COLO668 (cell line): ENCODE results near the gene SEMA3F.

Source experiments
- DNase-seq: peaks from one replicate; lab custom pipeline; 2025; ENCODE audit not compliant: unreplicated experiment; lab: John Stamatoyannopoulos, UW

Gene SEMA3F

DNA sequence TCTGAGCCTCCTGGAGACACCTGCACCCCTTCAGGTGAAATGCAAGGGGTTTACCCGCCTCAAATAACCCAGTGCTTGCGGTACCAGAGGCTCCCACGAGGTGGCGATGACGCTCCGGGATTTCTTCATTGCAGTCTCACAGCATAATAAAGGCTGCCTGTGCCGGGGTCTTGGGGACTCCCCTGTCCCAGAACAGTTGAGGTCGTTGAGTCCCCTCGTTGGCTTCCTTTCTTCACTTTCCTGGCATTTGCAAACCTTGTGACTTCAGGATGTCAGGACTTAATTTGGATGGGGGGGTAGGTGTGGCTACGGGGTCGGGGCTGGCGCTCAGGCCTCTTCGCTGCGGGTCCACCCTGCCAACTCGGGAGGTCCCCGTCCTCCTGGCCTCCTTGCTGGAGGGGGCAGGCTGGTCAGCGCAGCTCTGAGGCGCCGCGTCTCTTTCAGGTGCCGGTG, 37.6 kb downstream of the SEMA3F start:
- DNase-seq, result peak; percentile 55

GRCh38 chr3:50193286-50193685, 38.2 kb downstream of the SEMA3F start:
- no peak for DNase-seq

DNA sequence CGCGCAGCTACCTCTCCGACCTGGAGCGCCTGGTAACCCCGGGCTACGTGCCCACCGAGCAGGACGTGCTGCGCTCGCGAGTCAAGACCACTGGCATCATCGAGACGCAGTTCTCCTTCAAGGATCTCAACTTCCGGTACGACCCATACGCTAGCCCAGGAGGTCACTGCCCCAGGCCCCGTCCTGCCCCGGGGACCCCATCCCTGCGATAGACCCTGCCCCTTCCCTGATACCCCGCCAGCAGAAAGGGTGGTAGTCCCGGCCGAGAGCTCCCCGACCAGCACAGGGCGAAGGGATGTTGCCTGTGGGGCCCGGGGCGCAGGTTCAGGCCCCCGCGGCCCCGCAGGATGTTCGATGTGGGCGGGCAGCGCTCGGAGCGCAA, 38.6 kb downstream of the SEMA3F start:
- DNase-seq, result no peak

DNA sequence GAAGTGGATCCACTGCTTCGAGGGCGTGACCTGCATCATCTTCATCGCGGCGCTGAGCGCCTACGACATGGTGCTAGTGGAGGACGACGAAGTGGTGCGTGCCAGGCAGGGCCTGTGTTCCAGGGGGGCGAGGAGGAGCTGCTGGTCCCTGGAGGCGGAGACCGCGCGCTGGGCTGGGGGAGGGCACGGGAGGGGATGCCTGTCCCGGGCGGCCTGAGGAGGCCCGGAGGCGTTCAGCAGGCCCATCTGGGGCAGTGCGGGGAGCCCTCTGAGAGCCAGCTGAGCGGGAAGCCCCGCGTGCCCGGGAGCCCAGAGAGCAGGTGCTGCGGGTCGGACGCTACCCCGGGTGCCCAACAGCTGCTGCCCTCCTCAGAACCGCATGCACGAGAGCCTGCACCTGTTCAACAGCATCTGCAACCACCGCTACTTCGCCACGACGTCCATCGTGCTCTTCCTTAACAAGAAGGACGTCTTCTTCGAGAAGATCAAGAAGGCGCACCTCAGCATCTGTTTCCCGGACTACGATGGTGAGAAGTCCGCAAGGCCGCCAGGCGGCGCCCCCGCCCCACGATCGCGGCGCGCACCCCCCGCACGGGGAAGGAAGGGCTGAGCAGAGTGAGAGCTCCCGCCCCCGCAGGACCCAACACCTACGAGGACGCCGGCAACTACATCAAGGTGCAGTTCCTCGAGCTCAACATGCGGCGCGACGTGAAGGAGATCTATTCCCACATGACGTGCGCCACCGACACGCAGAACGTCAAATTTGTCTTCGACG, 39.2 kb downstream of the SEMA3F start:
- peak; percentile 23 for DNase-seq

- DNase-seq, result peak; percentile 12
Measured at GRCh38 chr3:50194903-50195500, 39.9 kb downstream of the SEMA3F start.

DNA sequence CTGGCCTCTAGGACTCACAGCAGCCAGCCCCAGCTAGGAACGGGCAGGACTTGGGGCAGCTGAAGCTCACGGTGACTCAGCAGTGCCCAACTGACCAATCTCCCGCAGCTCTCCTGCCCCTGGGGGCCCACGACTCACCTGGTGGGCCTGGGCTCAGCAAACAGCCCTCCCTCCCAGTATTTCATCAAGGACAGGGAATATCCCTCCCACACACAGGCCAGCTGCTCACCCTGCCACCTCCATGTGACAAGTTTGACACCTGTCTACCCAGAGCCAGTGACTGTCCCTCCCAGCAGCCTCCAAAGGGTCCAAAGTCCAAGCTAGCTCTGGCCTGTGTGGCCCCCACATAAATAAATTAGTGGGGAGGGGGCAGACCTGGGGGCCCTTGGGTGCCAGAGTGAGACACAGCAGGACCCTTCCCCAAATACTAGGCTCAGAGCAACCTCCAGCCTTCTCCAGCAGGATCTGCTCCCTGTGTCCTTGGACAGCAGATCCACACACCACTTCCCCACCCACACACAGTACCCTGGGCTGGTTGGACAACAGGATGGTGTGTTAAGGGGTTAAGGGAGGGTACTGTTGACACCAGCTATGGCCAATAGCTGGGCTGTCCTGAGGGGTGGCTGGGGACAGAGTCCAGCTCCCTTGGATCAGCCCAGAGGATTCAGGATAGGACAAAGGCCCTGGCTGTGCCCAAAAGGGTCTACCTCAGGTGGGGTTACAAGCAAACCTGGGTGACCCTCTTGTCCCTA, 40.6 kb downstream of the SEMA3F start:
- DNase-seq, result peak; percentile 53

DNA sequence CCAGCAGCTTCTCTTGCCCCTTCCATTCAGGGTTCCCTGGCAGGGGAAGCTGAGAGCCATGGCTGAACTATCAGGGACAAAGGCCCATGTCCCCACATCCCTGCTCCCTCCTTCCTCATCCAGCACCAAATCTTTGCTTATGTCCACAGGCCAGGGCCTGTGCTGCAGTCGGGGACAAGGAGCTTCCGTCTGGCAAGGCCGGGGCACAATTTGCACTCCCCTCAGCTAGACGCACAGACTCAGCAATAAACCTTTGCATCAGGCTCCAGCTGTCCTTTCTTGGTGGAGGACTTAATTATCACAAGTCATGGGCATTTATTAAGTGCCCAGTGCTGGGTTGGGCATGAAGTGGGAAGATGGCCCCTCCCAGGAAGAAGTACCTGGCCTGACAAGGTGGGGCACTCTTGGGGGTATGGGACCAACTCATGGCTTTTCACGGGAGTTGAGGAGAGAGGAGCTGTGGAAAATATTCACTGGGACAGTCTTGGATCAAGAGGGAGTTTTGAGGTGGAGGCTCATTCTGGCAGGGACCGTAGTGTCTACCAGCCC, 41.2 kb downstream of the SEMA3F start:
- no peak for DNase-seq

- no peak for DNase-seq
Measured at GRCh38 chr3:50201573-50202315, 46.6 kb downstream of the SEMA3F start.

- no peak for DNase-seq
Measured at GRCh38 chr3:50202353-50203112, 47.4 kb downstream of the SEMA3F start.

DNA sequence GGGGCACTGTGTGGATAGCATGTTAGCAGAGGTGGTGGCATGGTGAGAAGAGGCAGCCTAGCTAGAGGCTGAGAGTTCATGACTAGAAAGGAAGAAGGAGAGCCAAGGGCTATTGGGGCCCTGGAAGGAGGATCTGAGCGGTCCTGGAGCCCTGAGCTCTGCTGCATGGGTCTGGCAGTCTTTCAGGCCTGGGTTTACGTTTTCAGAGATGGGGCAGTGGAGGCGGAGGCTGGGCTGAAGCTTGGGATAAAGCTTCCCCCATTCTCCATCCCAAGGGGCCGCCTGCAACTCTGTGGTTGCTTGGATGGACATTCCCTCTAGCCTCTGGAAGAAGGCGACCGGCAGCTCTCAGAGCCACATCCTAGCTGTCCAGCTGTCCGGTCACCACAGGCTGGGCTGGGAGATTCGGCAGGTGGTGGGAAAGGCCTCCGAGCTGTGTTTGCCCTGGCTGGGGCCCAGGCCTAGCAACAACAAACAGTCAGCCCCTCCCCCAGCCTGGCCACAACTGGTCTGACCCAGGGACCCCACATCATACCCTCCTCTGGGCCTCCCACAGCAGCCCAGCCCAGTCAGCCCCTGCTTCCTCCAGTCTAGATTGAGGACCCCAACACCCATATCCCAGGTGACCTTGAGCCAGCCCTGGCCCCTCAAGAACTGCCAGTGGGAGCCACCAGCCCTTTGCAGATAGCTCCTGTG, 48.1 kb downstream of the SEMA3F start:
- DNase-seq, result peak; percentile 27

- DNase-seq, result no peak
Measured at GRCh38 chr3:50203809-50204803, 49.0 kb downstream of the SEMA3F start.

DNA sequence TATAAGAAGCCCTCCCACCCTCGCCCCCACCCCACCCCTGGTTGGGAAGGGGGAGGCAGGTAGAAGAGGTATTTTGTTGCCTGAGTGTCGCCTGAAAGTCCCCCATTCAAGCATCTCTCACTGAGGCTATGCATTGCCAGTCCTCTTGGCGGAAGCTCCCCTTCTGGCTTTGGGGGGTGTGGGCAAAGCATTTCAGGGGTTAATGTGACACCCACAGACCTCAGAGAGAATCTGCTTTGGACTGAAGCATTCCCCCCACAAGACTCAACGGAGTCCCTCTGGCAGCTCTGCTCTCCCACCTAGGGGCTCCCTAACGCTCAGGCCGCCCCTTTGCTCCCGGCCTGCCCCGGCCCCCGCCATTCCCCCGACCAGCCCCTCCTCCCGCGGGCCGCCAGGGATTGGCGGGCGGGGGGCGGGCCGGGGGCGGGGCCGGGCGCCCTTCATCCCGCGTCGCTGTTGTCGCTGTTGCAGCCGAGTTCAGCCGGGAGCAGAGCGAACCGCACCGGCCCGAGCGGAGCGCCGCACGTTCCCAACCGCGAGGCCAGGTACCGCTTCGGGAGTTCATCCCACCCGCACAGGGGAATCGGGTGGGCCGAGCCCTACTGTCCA, 49.8 kb downstream of the SEMA3F start, which contains the start of gene SLC38A3:
Gene SLC38A3, plus strand, starts transcription at position 468 of the 609 bp plus-strand sequence. CDS start 8,929 bp downstream, outside the sequence.
- peak; percentile 37 for DNase-seq

- peak; percentile 46 for DNase-seq
Measured at GRCh38 chr3:50205413-50206276, 50.5 kb downstream of the SEMA3F start.

DNA sequence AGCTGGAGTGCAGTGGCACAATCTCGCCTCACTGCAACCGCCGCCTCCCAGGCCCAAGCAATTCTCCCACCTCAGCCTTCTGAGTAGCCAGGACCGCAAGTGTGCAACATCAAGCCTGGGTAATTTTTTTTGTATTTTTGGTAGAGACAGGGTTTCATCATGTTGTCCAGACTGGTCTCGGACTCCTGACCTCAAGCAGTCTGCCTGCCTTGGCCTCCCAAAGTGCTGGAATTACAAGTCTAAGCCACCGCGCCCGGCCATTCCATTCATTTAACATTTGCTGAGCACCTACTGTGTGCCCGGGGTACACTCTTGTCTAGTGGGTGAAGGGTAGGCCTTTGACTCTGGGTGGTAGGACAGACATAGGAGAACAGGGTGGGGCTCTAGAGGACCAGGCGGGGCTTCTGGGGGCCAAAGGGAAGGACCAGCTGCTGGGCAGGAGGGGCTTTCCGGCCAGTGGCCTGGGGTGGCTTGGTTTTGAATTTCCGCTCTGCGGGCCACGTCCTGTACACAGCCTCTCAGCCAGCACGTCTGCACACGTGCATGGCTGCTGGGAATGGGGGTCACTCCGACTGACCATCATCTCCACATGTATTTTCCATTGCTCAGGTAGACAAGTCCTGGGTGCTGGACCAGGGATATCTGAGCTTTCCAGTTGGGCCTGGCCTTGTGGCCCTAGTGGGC, 52.4 kb downstream of the SEMA3F start:
- DNase-seq, result no peak

DNA sequence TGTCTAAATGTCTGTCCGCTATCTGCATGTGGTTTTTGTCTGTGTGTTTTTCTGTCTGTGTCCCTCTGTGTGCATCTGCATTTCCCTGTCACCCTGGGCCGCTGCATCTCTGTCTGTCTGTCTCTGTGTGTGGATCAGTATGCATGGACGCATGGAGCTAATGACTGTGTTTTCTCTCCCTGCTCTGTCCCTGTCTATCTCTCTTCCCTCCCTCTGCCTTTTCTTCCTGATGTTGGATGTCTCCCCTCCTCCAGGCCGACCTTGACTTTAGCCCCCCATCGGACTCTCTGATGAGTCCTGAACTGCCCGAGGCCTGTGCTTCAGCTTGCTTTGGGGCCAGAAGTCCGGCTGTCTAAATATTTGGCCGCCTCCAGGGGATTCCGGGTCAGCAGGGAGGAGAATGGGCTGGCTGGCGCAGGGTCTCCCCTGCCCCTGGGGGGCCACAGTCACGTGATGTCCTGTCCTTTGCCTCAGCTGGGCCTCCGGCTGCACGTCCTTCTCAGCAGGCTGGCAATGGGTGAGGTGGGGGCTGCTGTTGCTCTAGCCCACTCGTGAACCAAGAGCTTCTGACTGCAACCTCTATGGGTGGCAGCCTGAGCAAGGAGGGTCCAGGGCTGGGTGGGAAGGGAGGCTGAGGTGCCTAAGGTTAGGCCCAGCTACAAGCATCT, 53.7 kb downstream of the SEMA3F start:
- DNase-seq, result no peak

GRCh38 chr3:50210176-50210509, 55.0 kb downstream of the SEMA3F start:
- DNase-seq, result no peak
